GM12892 (cell line): Measurements from ENCODE around the gene ITPR3.

Source experiments
- DNase-seq: peaks from one replicate; pipeline ENCODE4 v3.0.0; 2011; ENCODE audit not compliant: insufficient read length
- FAIRE-seq: peaks from 2 replicates; lab custom pipeline; 2011; peaks lifted over from hg19 to GRCh38; lab: Jason Lieb, UNC
- POLR2A ChIP-seq: IDR thresholded peaks from 2 replicates; pipeline ENCODE4 v1.6.1; 2011; ENCODE audit warnings: low read depth, low read length, control low read depth
- POLR2AphosphoS5 ChIP-seq: IDR thresholded peaks from 2 replicates; pipeline ENCODE4 v1.6.1; 2011; ENCODE audit warnings: low read depth, low read length, control low read depth
- TAF1 ChIP-seq: IDR thresholded peaks from 2 replicates; pipeline ENCODE4 v1.6.1; 2011; ENCODE audit warnings: low read depth, mild to moderate bottlenecking, control low read depth, low read length, borderline replicate concordance

Gene ITPR3

GRCh38 chr6:33742092-33742491, 121.0 kb downstream of the ITPR3 start:
- TF ChIP-seq POLR2A = no peak
- TF ChIP-seq TAF1 = no peak
- TF ChIP-seq POLR2AphosphoS5 = no peak
- DNase-seq (no peak), FAIRE-seq (no peak)

- DNase-seq = no peak
- no peak for TF ChIP-seq POLR2A
- no peak for TF ChIP-seq POLR2AphosphoS5
- no peak for TF ChIP-seq TAF1
- FAIRE-seq = no peak
Observed at GRCh38 chr6:33742837-33743236, 121.7 kb downstream of the ITPR3 start.

DNA sequence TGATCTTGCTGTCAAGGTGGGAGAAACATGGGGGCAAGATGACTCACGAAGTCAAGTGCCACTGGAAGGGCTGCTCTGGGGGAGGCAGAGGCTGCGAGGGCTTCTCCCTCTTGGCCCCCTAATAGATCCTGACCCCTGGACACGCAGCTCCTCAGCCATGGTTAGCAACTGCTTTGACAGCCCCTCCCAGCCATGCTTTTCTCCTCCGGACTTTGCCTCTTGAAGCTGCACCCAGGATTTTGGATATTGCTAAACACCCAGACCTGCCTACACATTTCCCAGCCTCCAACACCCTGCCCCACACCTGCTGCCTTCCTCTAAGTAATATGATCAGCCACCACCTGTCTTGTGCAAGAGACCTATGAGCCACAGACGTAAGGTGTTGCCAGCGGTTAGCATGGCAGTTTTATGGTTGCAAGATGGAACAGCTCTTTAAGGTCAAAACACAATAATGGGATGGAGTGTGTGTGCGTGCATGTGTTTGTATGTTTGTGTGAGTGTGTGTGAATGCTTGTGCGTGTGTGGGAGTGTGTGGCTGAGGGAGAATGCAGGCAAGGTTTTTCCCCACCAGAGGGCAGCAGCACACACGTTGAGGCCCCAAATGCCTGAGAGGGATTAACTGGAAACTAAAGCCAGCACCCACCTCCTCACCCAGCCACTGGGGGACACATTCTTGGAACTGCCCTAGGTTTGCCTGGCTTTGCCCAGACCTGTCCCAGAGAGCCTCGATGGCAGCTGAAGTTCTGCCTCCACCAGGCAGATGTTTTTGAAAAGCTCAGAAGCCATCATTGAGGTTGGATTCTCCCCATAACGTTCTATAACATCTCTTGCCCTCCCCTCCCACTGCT, 123.1 kb downstream of the ITPR3 start:
- TF ChIP-seq POLR2A = no peak
- TF ChIP-seq POLR2AphosphoS5 = no peak
- TF ChIP-seq TAF1 = no peak
- peak; percentile 85 for DNase-seq
- FAIRE-seq = peak; percentile 98

GRCh38 chr6:33744895-33745546, 123.9 kb downstream of the ITPR3 start:
- no peak for FAIRE-seq
- no peak for DNase-seq
- TF ChIP-seq POLR2A = no peak
- no peak for TF ChIP-seq POLR2AphosphoS5
- no peak for TF ChIP-seq TAF1

DNA sequence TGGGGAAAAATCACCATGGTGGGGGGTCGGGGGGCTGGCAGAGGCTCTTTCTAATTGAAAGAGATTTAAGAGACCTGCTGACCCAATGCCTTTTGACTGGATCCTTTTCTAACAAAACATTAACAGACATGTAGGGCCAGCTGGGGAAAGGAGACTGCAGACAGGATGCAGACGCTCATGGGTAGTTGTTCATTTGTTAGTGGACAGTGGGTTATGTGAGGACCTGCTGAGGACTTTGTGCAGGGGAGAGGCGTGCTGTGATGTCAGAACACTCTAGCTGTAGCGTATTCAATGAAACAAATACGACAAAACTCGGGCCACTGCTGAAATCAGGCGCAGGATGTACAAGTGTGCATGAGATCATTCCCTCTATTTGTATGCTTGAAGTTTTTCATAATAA, 124.4 kb downstream of the ITPR3 start:
- FAIRE-seq (no peak), DNase-seq (no peak)
- no peak for TF ChIP-seq POLR2AphosphoS5
- TF ChIP-seq TAF1 = no peak
